ENCODE results near the gene PCGF2.

PCGF2 gene

DNA sequence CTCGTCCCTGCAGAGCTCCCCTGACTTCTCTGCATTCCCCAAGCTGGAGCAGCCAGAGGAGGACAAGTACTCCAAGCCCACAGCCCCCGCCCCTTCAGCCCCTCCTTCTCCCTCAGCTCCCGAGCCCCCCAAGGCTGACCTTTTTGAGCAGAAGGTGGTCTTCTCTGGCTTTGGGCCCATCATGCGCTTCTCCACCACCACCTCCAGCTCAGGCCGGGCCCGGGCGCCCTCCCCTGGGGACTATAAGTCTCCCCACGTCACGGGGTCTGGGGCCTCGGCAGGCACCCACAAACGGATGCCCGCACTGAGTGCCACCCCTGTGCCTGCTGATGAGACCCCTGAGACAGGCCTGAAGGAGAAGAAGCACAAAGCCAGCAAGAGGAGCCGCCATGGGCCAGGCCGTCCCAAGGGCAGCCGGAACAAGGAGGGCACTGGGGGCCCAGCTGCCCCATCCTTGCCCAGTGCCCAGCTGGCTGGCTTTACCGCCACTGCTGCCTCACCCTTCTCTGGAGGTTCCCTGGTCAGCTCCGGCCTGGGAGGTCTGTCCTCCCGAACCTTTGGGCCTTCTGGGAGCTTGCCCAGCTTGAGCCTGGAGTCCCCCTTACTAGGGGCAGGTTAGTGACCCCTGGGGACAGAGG lies 31.6 kb downstream of the PCGF2 start:
- DNase-seq = no peak

DNA sequence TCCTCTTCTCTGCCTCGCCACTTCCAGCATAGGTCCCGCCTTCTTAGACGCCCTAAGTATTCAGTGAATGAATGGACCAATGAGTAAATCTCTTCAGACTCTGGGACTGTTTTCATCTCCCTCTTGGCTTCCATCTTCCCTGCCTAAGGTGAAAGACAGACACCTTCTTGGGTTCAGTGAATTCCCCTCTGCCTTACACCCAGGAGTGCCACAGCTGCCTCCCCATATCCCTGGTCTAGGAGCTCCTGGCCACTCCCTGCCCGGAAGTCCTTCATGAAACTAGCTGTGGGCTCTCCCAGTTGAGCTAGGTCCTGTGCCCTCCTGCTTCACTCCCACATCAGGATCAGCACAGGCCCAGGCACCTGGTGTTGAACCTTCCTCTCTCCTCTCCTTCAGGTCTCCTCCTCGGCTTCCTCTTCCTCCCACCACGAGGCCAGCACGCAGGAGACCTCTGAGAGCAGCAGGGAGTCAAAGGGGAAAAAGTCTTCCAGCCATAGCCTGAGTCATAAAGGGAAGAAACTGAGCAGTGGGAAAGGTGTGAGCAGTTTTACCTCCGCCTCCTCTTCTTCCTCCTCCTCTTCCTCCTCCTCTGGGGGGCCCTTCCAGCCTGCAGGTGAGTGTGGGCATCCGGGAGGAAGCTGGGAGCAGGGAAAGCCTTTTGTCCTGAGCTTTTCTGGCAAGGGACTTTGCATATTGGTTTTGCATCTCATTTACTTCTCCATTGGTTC lies 32.8 kb downstream of the PCGF2 start:
- no peak for DNase-seq

DNA sequence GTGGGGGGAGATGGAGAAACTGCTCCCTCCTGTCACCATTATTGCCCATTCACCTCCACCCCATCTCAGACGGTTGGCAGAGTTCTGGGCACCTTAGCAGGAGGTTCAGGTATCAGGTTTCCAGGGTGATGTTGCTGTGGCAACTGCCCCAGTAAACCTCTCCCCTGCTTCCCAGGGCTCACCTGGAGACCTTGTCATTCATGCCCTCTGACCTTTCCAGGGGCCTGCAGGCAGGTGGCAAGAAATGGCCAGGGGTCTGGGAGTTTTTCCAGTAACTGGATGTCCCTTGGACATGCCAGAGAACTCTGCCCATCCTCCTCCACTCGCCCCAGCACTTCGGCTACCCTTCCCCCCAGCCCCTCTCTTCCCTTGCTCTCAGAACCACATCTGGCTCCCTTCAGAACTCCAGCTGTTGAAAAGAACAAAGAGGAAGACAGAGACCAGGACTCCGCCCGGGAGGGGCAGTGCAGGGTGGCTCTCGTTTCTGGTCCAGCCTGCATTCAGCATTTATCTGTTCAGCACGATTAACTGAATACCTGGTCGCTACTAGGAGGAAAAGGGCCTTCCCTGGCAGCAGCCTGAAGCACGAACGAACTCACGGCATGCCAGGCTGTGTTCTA lies 34.6 kb downstream of the PCGF2 start:
- DNase-seq = no peak

DNA sequence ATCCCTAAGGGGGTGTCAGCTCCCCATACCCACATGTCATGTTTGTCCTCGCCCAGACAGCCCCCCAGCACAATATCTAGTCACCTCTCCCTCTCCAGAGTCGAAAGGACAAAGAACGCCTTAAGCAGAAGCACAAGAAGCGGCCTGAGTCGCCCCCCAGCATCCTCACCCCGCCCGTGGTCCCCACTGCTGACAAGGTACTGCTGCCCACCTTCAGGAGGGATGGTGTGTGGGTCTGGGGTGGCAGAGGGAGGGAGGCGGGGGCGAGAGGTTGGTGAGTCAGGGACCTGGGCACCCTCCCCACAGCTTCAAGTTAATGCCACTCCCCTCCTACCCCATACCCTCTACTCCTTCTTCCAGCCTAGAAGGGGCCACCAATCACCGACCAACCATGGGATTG lies 35.5 kb downstream of the PCGF2 start:
- DNase-seq = no peak

DNA sequence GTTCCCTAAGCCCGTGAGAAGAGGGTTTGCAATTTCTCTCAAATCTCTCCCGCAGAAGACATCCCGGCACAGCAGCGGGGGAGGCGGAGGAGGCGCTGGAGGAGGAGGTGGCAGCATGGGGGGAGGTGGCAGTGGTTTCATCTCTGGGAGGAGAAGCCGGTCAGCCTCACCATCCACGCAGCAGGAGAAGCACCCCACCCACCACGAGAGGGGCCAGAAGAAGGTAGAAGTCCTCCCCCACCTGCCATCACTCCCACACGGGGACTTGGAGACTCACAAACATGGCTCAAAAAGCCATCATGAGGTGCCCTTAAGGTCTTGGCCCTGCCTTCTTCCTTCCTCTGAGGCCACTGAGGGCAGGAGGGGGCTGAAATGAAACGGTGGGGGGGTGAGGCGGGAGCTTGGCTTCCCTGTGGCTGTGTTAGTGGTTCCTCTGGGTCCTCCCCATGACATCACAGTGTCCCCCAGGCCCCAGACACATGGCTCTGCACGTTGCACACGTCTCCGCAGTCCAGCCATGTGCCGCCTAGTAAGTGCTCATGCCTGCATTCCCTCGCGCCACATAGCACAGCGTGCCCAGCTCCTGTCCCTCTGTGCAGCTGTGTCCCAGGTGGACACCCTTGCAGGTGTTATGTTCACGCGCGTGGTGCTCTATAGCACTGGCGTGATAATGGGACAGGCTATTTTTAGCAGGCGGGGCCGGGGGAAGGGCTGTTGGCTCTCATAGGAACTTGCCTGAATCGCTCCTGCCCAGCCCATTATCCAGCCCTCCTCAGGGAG lies 36.2 kb downstream of the PCGF2 start:
- no peak for DNase-seq

DNA sequence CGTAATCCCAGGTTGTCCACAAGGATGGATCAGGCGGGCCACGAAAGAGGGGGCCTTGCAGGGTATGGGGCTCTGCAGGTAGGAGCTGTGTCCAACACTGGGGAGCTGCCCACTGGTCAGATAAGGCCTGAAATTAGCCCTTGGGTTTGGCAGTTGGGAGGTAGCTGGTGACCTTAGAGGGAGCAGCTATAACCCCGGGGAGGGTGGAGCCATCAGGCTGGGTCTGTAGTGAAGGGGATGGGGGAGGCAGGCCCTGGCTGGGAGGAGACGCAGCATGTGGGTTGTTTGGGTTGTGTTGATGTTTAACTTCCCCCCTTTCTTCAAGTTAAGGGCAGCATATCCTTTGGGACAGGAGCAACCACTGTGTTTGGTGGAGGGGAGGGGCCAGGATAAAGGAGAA lies 37.2 kb downstream of the PCGF2 start:
- no peak for DNase-seq

DNA sequence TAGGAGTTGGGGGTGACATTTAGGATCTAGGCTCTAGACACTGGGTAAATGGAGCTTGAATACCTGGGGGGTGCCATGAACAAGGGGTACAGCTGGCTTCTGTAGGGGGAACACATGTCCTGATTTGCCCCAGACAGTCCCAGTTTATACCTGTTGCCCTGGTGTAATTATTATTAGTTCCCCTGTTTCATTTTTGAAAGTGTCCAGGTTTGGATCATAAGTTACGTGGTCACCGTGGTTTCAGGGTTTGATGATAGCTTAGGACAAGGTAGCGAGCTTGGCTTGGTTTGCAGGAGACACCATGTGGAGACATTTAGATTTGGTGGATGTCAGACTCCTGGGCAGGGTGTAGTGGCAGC lies 37.6 kb downstream of the PCGF2 start:
- DNase-seq = no peak

DNA sequence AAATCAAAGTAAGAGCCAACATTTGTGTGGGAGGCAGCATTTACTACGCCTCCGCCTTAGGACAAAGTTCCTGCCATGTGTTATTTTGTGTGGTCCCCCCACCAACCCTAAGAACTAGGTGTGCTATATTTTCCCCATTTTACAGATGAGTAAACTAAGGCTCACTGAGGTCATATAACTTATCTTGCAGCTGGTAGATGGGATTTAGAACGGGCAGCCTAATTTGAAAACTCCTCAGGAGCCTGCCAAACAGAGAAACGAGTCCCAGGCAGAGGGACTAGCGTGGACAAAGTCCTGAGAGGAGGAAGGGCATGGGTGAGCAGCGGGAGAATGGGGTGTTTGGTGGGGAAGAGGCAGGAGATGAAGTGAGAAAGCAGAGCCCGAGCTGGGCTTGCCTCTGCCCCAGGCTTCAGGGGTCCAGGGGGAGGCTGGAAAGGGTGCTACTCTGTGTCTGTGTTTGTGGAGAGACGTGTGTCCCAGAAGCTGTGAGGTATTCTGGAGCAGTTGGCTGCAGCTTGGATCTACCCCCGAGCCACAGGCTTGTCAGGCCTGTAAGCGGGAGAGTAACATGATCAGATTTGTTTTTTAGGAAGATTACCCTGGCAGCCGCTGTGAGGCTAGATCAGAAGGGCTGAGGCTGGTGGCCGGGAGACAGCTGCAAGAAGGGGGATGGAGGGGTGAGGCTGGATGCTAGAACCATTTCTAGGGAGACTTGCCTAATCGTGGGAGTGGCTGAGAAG lies 38.1 kb downstream of the PCGF2 start:
- DNase-seq = no peak

DNA sequence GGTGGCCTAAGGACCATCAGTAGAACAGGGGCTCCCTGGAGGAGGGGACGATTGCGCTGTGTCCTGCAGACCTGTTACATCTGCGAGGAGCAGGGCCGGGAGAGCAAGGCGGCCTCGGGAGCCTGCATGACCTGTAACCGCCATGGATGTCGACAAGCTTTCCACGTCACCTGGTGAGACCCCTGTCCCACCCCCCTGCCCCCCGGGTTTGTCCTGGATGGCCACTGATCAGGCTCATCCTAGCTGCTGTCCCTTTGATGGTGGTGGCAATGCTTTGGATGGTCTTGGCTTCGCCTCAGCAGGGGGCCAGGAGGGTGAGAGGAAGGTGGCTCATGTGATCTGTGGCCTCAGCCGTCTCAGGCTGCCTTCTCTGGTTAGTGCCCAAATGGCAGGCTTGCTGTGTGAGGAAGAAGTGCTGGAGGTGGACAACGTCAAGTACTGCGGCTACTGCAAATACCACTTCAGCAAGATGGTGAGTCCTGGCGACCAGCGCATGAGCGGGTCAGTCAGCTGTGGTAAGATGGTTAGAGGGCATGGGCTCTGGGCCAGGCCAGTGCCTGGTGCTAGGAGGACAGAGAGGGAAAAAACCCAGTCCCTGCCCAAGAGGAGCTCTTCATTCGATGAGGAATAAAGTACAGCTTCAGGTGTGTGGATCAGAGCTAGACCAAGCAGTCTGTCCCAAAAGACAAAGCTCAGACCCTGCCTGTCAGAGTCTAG lies 38.9 kb downstream of the PCGF2 start:
- DNase-seq = no peak

DNA sequence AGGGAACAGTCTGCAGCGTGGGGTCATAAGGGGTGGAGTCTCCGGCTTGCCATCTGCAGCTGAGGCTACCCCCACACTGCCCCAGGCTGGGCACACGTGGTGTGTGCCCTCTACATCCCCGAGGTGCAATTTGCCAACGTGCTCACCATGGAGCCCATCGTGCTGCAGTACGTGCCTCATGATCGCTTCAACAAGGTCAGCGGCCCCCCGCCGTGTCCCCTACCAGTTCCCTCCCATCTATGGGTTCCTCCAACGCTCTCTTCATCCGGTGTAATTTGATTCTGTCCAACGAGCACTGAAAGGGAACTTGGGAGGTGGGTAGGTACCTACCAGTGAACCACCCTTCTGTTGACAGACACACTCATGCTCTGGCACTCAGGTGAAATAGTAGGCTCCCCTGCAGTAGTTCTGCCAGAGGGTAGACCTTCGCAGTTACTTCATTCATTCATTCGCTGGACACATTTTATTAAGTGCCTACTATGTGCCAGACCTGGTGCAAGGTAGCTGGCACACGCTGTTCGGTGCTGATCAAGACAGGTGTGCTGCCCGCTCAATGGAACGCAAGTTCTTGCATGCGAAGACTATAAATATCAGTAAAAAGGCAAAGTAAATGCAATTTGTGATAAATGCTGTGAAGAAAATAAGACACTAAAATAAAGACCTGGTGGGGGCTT lies 40.3 kb downstream of the PCGF2 start:
- DNase-seq = no peak

DNA sequence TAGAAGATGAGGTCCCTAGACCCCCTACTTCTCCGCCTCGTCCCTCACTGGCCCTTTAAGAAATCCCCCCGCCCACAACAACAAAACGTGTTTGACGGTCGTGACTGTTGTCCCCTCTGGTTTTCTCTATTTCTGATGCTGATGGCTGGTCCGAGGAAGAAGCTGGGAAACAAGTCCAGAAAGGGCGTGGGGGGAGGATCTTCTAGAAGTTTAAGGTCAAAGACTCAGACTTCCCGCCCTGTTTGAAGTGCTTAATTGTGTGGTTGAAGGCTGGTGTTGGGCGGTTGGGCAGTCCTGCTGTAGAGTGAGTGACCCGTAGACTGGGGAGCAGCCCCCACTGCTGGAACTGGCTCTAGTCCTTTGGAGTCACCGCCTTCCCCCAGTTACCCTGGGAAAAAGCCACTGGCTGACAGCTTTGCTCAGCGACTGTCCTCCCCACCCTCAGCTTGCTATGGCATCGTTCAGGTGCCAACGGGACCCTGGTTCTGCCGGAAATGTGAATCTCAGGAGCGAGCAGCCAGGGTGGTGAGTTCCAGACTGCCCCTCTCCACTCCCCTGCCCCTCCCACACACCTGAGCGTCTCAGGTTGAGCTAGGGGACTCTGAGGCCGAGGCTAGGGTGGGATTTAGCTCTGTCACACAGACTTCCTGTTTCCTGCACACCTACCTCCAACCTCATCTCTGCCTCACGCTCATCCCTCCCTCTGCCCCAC lies 41.5 kb downstream of the PCGF2 start:
- no peak for DNase-seq

DNA sequence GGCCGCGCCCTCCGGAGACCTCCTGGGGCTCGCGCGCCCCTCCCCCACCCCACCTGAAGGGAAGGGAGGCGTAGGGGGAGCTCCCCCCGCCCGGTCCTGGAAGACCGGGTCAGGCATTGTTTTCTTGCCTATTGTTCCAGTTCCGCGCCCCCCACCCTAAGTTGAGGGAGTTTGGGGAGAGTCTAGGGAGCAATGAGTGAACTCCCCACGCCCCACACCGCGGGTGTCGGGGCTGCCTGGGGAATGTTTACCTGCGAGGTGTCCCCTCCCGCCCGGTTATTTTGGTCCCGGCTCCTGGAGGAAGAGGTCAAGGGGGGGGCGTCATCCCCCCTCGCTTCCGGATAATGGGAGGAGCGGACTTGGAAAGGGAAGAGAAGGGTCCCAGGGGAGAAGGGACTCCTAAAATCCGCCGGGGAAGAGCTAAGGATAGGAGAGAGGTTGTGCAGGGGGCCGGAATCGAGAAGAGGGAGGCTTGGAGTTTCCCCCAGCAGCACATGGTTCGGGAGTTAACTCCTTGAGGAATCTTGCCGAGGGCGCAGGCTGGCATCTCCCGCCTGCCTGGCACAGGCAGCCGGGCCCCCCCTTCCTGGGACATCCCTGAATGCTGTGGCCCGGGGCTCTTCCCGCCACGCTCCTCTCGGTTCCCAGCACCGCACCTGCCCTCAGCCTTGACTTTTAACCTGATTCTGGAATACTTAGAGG lies 42.2 kb downstream of the PCGF2 start:
- DNase-seq = peak; percentile 57

DNA sequence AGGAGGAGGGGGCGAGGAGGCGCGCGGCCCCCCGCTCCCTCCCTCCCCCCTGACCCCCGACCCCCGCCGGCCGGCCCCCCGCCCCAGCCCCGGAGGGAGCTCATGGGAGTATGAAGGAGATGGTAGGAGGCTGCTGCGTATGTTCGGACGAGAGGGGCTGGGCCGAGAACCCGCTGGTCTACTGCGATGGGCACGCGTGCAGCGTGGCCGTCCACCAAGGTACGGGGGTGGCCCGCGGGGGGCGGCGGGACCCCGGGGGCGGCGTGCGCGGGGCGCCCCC lies 42.7 kb downstream of the PCGF2 start:
- no peak for DNase-seq

DNA sequence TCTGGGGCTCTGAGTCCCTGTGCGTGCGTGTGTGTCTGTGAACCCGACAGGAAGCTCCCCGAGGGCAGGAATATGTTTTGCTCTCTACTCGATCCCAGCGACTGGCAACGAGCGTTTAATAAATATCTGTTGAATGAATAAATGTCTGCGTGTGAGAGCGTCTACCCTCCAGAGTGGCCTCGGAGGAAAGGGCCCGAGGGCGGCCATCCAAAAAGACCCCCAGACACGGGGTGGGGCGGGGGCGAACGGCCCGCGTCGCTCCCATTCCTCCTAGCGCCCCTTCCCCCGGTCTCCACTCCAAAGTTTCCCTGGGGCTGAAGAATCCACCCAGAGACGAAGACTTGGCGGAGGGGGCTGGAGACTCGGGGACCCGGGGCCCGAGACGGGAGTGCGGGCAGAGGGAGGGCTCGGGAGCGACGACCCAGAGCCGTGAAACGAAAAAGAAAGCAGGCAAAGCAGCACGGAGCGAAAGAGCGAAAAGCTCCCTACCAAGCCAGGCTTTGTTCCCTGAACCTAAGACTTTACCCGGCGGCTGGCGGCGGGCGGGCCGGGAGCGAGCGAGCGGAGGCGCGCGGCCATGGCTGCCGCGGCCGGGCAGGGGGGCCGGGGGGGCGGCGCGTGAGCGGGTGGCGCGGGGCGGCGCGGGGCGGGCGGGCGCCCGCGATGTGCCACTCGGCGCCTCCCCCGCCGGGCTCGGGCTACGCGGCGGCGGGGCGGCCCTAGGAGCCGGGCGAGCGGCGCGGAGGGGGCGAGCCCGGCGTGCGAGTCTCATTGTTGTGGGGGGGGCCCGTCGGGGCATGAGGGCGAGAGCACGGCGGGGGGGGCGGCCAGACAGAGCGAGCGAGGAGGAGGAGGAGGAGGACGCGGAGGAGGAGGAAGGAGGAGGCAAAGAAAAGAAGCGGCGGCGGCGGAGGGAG lies 43.3 kb downstream of the PCGF2 start, which contains the start of gene MLLT6:
MLLT6 (plus strand) TSS at position 668 of the 917 bp plus-strand sequence. CDS start 360 bp downstream, outside the sequence.
- DNase-seq = peak; percentile 82

DNA sequence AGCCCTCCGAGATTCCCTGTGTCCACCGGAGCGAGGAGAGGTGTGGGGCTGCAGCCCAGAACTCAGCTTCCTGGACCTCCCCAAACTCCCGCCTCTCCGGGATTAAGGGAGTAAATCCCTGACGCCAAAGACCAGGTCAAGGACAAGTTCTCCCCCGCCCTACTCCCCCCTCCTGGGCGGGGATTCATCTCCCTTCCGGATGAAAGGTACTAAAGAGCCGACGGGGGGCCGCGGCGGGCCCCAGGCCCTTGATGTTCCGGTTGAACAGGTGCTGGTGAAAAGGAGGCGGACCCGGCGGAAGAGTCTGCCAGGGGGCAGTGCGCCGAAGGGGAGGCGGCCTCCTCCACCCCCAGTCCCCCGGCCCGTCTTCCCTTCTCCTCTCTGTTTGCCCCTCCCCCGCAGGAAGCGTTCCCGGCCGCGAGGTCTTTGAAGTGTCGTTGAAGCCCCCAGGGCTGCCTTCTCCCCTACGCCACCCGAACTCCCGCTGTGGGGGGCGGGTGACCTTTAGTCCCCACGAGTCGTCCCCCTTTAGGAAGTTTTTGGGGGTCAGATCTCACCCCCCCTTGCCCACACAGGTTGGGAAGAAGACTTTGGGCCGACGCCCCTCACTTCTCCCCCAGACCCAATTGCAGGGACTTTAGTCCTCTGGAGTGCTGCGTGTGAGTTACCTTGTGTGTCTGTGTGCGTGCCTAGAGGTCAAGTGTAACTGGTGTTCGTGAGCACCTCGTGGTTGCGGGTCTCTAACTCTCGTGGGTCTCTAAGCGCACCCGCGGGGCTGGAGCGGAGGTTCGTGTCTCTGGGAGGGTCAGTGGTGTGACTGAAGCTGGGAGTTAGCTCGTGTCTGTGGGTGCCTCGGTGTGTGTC lies 44.2 kb downstream of the PCGF2 start:
- no peak for DNase-seq

DNA sequence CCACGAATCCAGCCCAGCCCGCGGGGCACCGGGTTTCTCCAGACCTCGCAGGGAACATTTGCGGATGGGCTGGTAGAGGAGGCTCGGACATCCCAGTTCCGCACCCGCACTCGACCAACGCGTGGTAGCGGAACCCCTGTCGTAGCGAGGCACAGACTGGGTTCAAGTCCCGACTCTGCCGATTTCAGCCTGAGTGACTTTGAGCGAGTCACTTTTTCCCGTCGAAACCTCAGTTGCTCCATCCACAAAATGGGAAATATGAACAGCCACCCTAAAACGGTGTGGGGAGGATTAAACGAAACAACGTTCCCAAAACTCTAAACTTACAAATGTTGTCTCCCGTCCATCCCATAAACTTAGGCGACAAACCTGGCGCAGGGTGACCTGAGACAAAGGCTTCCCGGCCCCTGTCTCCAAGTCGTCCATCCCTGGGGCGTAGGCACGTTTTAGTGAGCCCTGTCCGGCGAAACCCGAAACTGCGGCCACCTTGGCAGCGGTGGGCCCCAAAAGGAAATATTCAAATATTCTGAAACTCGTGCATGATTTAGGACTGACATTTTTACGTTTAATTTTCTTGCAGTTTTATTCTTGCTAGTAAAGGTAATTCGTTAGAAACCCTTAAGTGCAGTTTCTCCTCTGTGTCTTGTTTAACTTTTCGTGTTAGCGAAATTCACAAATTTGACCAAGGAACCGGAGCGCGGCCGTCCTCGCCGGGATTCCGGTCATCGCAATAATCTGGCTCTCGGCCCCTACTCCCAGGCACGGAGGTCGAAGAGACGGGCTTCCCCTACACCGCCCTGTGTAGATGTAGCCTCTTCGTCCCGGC lies 45.0 kb downstream of the PCGF2 start:
- no peak for DNase-seq

DNA sequence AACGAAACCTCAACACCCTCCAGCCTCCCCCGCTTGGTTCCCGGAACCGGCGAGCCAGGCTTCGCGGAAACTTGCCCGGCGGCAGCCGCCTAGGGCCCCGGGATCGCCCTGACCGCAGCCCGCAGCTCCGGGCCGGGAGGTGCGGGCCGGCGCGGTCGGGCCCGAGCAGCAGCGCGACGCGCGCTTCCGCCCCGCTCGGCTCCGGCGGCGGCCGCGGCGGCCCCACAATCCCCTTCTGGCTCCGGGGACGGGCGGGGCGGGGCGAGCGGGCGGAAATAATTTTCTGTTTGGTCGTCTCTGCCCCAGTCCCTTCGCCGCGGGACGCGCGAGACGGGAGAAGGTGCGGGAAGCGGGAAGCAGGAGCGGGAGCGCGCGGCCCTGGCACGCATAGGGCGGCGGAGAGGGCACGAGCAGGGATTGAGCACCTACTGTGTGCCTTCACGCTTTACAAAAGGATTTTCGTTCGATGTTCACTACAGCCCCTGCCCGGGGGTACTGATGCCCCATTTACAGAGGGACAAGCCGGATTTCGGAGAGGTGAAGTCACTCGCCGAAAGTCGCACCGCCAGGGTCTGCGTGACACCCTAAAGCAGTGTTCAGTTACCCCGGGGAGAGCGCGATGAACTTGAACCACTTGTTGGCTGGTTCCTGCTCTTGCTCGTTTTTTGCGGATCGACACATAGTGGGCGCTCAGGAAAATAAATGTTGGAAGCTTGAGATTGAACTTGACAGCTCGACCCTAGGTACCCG lies 45.8 kb downstream of the PCGF2 start:
- DNase-seq = peak; percentile 90
